ENCODE data around the gene TRAPPC12.
"Not testable (repeated sequence)": the region's sequence is repeated elsewhere in the genome, so short reads cannot be mapped to it uniquely, and the experiment has no call there.

TRAPPC12 gene

GRCh38 chr2:3379647-3380534, at the start of gene TRAPPC12:
Gene TRAPPC12, plus strand, starts transcription at chr2:3379694. Its CDS starts 7,930 bp downstream, at chr2:3387624.
- peak; percentile 97 for DNase-seq

GRCh38 chr2:3332133-3332532, 47.4 kb upstream of the TRAPPC12 start:
- no peak for DNase-seq

- DNase-seq: no peak
These were observed 44.8 kb upstream of the TRAPPC12 start for GRCh38 chr2:3334392-3335345.

GRCh38 chr2:3336844-3337243, 42.6 kb upstream of the TRAPPC12 start:
- DNase-seq: no peak

- no peak for DNase-seq
These were observed 41.2 kb upstream of the TRAPPC12 start for GRCh38 chr2:3338340-3338739.

- no peak for DNase-seq
These were observed 39.4 kb upstream of the TRAPPC12 start for GRCh38 chr2:3340144-3340543.

- no peak for DNase-seq
These were observed 38.2 kb upstream of the TRAPPC12 start for GRCh38 chr2:3341336-3341735.

GRCh38 chr2:3342324-3342723, 37.2 kb upstream of the TRAPPC12 start:
- DNase-seq: no peak

GRCh38 chr2:3343012-3343411, 36.5 kb upstream of the TRAPPC12 start:
- DNase-seq: no peak

- DNase-seq: no peak
These were observed 34.6 kb upstream of the TRAPPC12 start for GRCh38 chr2:3344897-3345296.

GRCh38 chr2:3345621-3346020, 33.9 kb upstream of the TRAPPC12 start:
- no peak for DNase-seq

- no peak for DNase-seq
These were observed 30.7 kb upstream of the TRAPPC12 start for GRCh38 chr2:3348767-3349166.

GRCh38 chr2:3349211-3349693, 30.2 kb upstream of the TRAPPC12 start:
- peak; percentile 27 for DNase-seq

GRCh38 chr2:3354986-3355385, 24.5 kb upstream of the TRAPPC12 start:
- peak; percentile 42 for DNase-seq

- no peak for DNase-seq
These were observed 23.4 kb upstream of the TRAPPC12 start for GRCh38 chr2:3355951-3356569.

- DNase-seq: no peak
These were observed 22.7 kb upstream of the TRAPPC12 start for GRCh38 chr2:3356799-3357198.

GRCh38 chr2:3357446-3357845, 22.0 kb upstream of the TRAPPC12 start:
- DNase-seq: not testable (repeated sequence)

GRCh38 chr2:3357926-3358325, 21.6 kb upstream of the TRAPPC12 start:
- no peak for DNase-seq

GRCh38 chr2:3361518-3362389, 17.7 kb upstream of the TRAPPC12 start:
- no peak for DNase-seq

- DNase-seq: no peak
These were observed 14.3 kb upstream of the TRAPPC12 start for GRCh38 chr2:3365219-3365618.

- no peak for DNase-seq
These were observed 11.2 kb upstream of the TRAPPC12 start for GRCh38 chr2:3368261-3368722.

Measured in NCI-H345 (cell line).